Neural cell (in vitro differentiated cells): ENCODE results near the gene UBAC2. TPM values are rescaled to one million over a fixed set of nuclear protein-coding genes. Genes with fewer than 3 reads are reported as not detected.

Experiments used
- H2AFZ ChIP-seq: fragments of 200-600, 300-800 bp; sonication (generic), shearing (Covaris generic); 2 replicates; pipeline ENCODE4 v1.6.0; 2014; ENCODE audit warnings: low read depth, mild to moderate bottlenecking, antibody characterized with exemption, low read length, moderate library complexity
- H3F3A ChIP-seq: fragments of 200-600 bp; shearing (Covaris generic); 2 replicates; pipeline ENCODE4 v1.6.1; 2016; ENCODE audit warnings: mild to moderate bottlenecking, moderate library complexity, mixed read lengths, antibody characterized with exemption, low read length; ENCODE audit not compliant: insufficient read depth, poor library complexity, severe bottlenecking
- H3K27ac ChIP-seq: fragments of 200-600, 300-800 bp; sonication (generic), shearing (Covaris generic); 2 replicates; pipeline ENCODE4 v1.5.1; 2014; ENCODE audit warnings: mild to moderate bottlenecking, low read length, moderate library complexity
- H3K27me3 ChIP-seq: fragments of 300-800, 200-600 bp; sonication (generic), shearing (Covaris generic); 2 replicates; pipeline ENCODE4 v1.6.0; 2014; ENCODE audit warnings: mild to moderate bottlenecking, low read depth, low read length, moderate library complexity; ENCODE audit not compliant: insufficient read depth
- H3K36me3 ChIP-seq: fragments of 300-800, 200-600 bp; sonication (generic), shearing (Covaris generic); 2 replicates; pipeline ENCODE4 v1.5.1; 2014; ENCODE audit warnings: mild to moderate bottlenecking, antibody characterized with exemption, low read length, moderate library complexity; ENCODE audit not compliant: insufficient read depth
- H3K4me2 ChIP-seq: fragments of 300-800, 200-600 bp; sonication (generic), shearing (Covaris generic); 2 replicates; pipeline ENCODE4 v1.6.0; 2014; ENCODE audit warnings: mild to moderate bottlenecking, low read length
- H3K4me3 ChIP-seq: fragments of 300-800, 200-600 bp; sonication (generic), shearing (Covaris generic); 2 replicates; pipeline ENCODE4 v1.5.1; 2014; ENCODE audit warnings: mild to moderate bottlenecking, low read length, moderate library complexity
- H3K79me2 ChIP-seq: fragments of 200-600 bp; shearing (Covaris generic); replicated peaks from 2 replicates; pipeline ENCODE4 v1.6.0; 2014; ENCODE audit warnings: mild to moderate bottlenecking, low read length, moderate library complexity; ENCODE audit not compliant: insufficient read depth
- H3K9ac ChIP-seq: fragments of 300-800, 200-600 bp; sonication (generic), shearing (Covaris generic); 2 replicates; pipeline ENCODE4 v1.6.1; 2016; ENCODE audit warnings: mild to moderate bottlenecking, low read length, mixed read lengths
- H3K9me2 ChIP-seq: fragments of 200-600 bp; shearing (Covaris generic); 2 replicates; pipeline ENCODE4 v1.6.1; 2016; ENCODE audit warnings: mild to moderate bottlenecking, low read length, mixed read lengths; ENCODE audit not compliant: insufficient read depth
- H3K9me3 ChIP-seq: fragments of 200-600, 300-800 bp; sonication (generic), shearing (Covaris generic); 2 replicates; pipeline ENCODE4 v1.6.1; 2016; ENCODE audit warnings: mild to moderate bottlenecking, mixed run types, low read length, moderate library complexity, mixed read lengths
- H4K20me1 ChIP-seq: fragments of 200-600 bp; shearing (Covaris generic); 2 replicates; pipeline ENCODE4 v1.6.1; 2016; ENCODE audit warnings: mild to moderate bottlenecking, mixed run types; ENCODE audit not compliant: insufficient read depth
- CTCF ChIP-seq: fragments of 450-650 bp; IDR thresholded peaks from 2 replicates; pipeline ENCODE4 v1.5.1; 2014; ENCODE audit warnings: antibody characterized with exemption, mild to moderate bottlenecking, moderate library complexity; ENCODE audit not compliant: poor library complexity, severe bottlenecking
- EP300 ChIP-seq: fragments of 450-650 bp; conservative IDR thresholded peaks from 2 replicates; pipeline ENCODE4 v1.6.1; 2014; ENCODE audit warnings: antibody characterized with exemption, mild to moderate bottlenecking, moderate library complexity; ENCODE audit not compliant: poor library complexity, severe bottlenecking
- EZH2 ChIP-seq: fragments of 200-600, 300-800 bp; shearing (Covaris generic), sonication (generic); IDR thresholded peaks from 2 replicates; pipeline ENCODE4 v1.6.1; 2014; ENCODE audit warnings: antibody characterized with exemption, low read length, borderline replicate concordance, mild to moderate bottlenecking; ENCODE audit not compliant: insufficient read depth, poor library complexity, severe bottlenecking
- MXI1 ChIP-seq: fragments of 450-650 bp; conservative IDR thresholded peaks from 2 replicates; pipeline ENCODE4 v1.6.1; 2014; ENCODE audit warnings: antibody characterized with exemption, mild to moderate bottlenecking; ENCODE audit not compliant: poor library complexity, severe bottlenecking
- POLR2AphosphoS5 ChIP-seq: IDR thresholded peaks from 2 replicates; pipeline ENCODE4 v1.6.1; 2012
- RAD21 ChIP-seq: fragments of 450-650 bp; conservative IDR thresholded peaks from 2 replicates; pipeline ENCODE4 v1.6.1; 2014; ENCODE audit warnings: antibody characterized with exemption, mild to moderate bottlenecking, moderate library complexity
- REST ChIP-seq: IDR thresholded peaks from 2 replicates; pipeline ENCODE4 v1.6.1; 2012; ENCODE audit warnings: borderline replicate concordance
- SMC3 ChIP-seq: fragments of 450-650 bp; conservative IDR thresholded peaks from 2 replicates; pipeline ENCODE4 v1.6.1; 2014; ENCODE audit warnings: antibody characterized with exemption, mild to moderate bottlenecking, moderate library complexity; ENCODE audit not compliant: poor library complexity
- TAF1 ChIP-seq: IDR thresholded peaks from 2 replicates; pipeline ENCODE4 v1.6.1; 2012; ENCODE audit warnings: low read depth
- polyA plus RNA-seq: library from polyadenylated mRNA; depleted of rRNA; stranded (reverse); fragments of >200 nt; gene quantifications from 2 replicates; pipeline ENCODE4 v1.2.3, GENCODE V29; 2014

The UBAC2 gene
- polyA plus RNA-seq, 1 donor from 2014 or later: 56.9 TPM

GRCh38 chr13:99272481-99272880 is 71.8 kb downstream of the UBAC2 start:
- TF ChIP-seq CTCF: no peak
- TF ChIP-seq RAD21: no peak
- TF ChIP-seq MXI1: no peak
- TF ChIP-seq POLR2AphosphoS5: no peak
- TF ChIP-seq SMC3: no peak
- TF ChIP-seq EP300: no peak
- no peak for TF ChIP-seq EZH2
- no peak for TF ChIP-seq TAF1
- no peak for TF ChIP-seq REST

GRCh38 chr13:99273128-99273527 is 72.5 kb downstream of the UBAC2 start:
- Histone ChIP-seq H3K4me3 (no peak overlapping the region), H3K9me2 (no peaks in the 10 kb centered on the region), H3K27ac (no peak overlapping the region), H3K9me3 (no peaks in the 10 kb centered on the region), H4K20me1 (no peaks in the 10 kb centered on the region), H3K9ac (no peak overlapping the region), H3K4me2 (no peak overlapping the region), H2AFZ (no peak overlapping the region), H3K36me3 (no peaks in the 10 kb centered on the region), H3F3A (no peaks in the 10 kb centered on the region), H3K79me2 (no peaks in the 10 kb centered on the region), H3K27me3 (no peaks in the 10 kb centered on the region)
- no peak for TF ChIP-seq TAF1
- no peak for TF ChIP-seq EP300
- no peak for TF ChIP-seq CTCF
- no peak for TF ChIP-seq SMC3
- TF ChIP-seq REST: no peak
- no peak for TF ChIP-seq RAD21
- TF ChIP-seq MXI1: no peak
- TF ChIP-seq EZH2: no peak
- no peak for TF ChIP-seq POLR2AphosphoS5

More at GRCh38 chr13:99272481-99272880, 71.8 kb downstream of the UBAC2 start:
- H3K79me2 ChIP-seq: no peaks in the 10 kb centered on the region
- no peaks in the 10 kb centered on the region for H3K36me3 ChIP-seq
- H3K4me2 ChIP-seq: no peak overlapping the region
- no peak overlapping the region for H3K4me3 ChIP-seq
- H3K27me3 ChIP-seq: no peaks in the 10 kb centered on the region
- no peak overlapping the region for H3K27ac ChIP-seq
- no peaks in the 10 kb centered on the region for H4K20me1 ChIP-seq
- no peaks in the 10 kb centered on the region for H3K9me2 ChIP-seq
- no peak overlapping the region for H2AFZ ChIP-seq
- no peak overlapping the region for H3K9ac ChIP-seq
- no peaks in the 10 kb centered on the region for H3K9me3 ChIP-seq
- no peaks in the 10 kb centered on the region for H3F3A ChIP-seq
